IPS-15b (cell line): ENCODE measurements around the gene PTPRM.

Experiments used
- H3K27me3 ChIP-seq: one replicate; pipeline ENCODE4 v1.6.1; 2013; ENCODE audit warnings: low read length; ENCODE audit not compliant: control insufficient read depth, insufficient read depth
- H3K36me3 ChIP-seq: one replicate; pipeline ENCODE4 v1.6.1; 2013; ENCODE audit warnings: low read length; ENCODE audit not compliant: control insufficient read depth, insufficient read depth
- H3K4me1 ChIP-seq: one replicate; pipeline ENCODE4 v1.6.1; 2013; ENCODE audit warnings: mild to moderate bottlenecking, low read length; ENCODE audit not compliant: control insufficient read depth, insufficient read depth
- H3K4me3 ChIP-seq: one replicate; pipeline ENCODE4 v1.5.1; 2013; ENCODE audit warnings: low read depth, low read length
- H3K9ac ChIP-seq: one replicate; pipeline ENCODE4 v1.6.1; 2013; ENCODE audit warnings: low read depth, mild to moderate bottlenecking, low read length
- H3K9me3 ChIP-seq: one replicate; pipeline ENCODE4 v1.6.1; 2013; ENCODE audit warnings: mild to moderate bottlenecking, low read length; ENCODE audit not compliant: control insufficient read depth, insufficient read depth

PTPRM gene

GRCh38 chr18:8069708-8070107 is 502.6 kb downstream of the PTPRM start:
- Histone ChIP-seq H3K4me1 (peaks cover 9% of the 10 kb centered on the region), H3K36me3 (no peaks in the 10 kb centered on the region), H3K9me3 (no peaks in the 10 kb centered on the region), H3K4me3 (no peak overlapping the region), H3K9ac (no peak overlapping the region), H3K27me3 (no peaks in the 10 kb centered on the region)

- H3K9me3 ChIP-seq, result no peaks in the 10 kb centered on the region
- H3K4me1 ChIP-seq, result no peaks in the 10 kb centered on the region
- H3K36me3 ChIP-seq, result no peaks in the 10 kb centered on the region
- no peak overlapping the region for H3K9ac ChIP-seq
- no peak overlapping the region for H3K4me3 ChIP-seq
- H3K27me3 ChIP-seq, result no peaks in the 10 kb centered on the region
Measured at GRCh38 chr18:8073167-8073566, 506.1 kb downstream of the PTPRM start.

- no peak overlapping the region for H3K4me3 ChIP-seq
- peaks cover 13% of the 10 kb centered on the region for H3K4me1 ChIP-seq
- no peak overlapping the region for H3K9ac ChIP-seq
- no peaks in the 10 kb centered on the region for H3K9me3 ChIP-seq
- no peaks in the 10 kb centered on the region for H3K27me3 ChIP-seq
- no peaks in the 10 kb centered on the region for H3K36me3 ChIP-seq
Measured at GRCh38 chr18:8080092-8080491, 513.0 kb downstream of the PTPRM start.

GRCh38 chr18:8081267-8081666 is 514.2 kb downstream of the PTPRM start:
- H3K27me3 ChIP-seq, result no peaks in the 10 kb centered on the region
- H3K4me1 ChIP-seq, result peaks cover 13% of the 10 kb centered on the region
- H3K4me3 ChIP-seq, result no peak overlapping the region
- H3K36me3 ChIP-seq, result no peaks in the 10 kb centered on the region
- H3K9ac ChIP-seq, result no peak overlapping the region
- no peaks in the 10 kb centered on the region for H3K9me3 ChIP-seq

GRCh38 chr18:8081872-8082553 is 514.9 kb downstream of the PTPRM start:
- Histone ChIP-seq H3K9ac (no peak overlapping the region), H3K4me3 (no peak overlapping the region), H3K4me1 (peaks cover 13% of the 10 kb centered on the region), H3K27me3 (no peaks in the 10 kb centered on the region), H3K36me3 (no peaks in the 10 kb centered on the region), H3K9me3 (no peaks in the 10 kb centered on the region)

- no peaks in the 10 kb centered on the region for H3K36me3 ChIP-seq
- H3K27me3 ChIP-seq, result no peaks in the 10 kb centered on the region
- peaks cover 13% of the 10 kb centered on the region for H3K4me1 ChIP-seq
- no peaks in the 10 kb centered on the region for H3K9me3 ChIP-seq
- H3K9ac ChIP-seq, result no peak overlapping the region
- H3K4me3 ChIP-seq, result no peak overlapping the region
Measured at GRCh38 chr18:8084160-8084559, 517.0 kb downstream of the PTPRM start.

GRCh38 chr18:8088626-8089025 is 521.5 kb downstream of the PTPRM start:
- no peak overlapping the region for H3K9ac ChIP-seq
- no peaks in the 10 kb centered on the region for H3K9me3 ChIP-seq
- peaks cover 11% of the 10 kb centered on the region for H3K4me1 ChIP-seq
- no peaks in the 10 kb centered on the region for H3K27me3 ChIP-seq
- no peaks in the 10 kb centered on the region for H3K36me3 ChIP-seq
- H3K4me3 ChIP-seq, result no peak overlapping the region

GRCh38 chr18:8091035-8091434 is 523.9 kb downstream of the PTPRM start:
- Histone ChIP-seq H3K4me3 (no peak overlapping the region), H3K36me3 (no peaks in the 10 kb centered on the region), H3K9me3 (no peaks in the 10 kb centered on the region), H3K9ac (no peak overlapping the region), H3K27me3 (no peaks in the 10 kb centered on the region), H3K4me1 (no peaks in the 10 kb centered on the region)

- no peaks in the 10 kb centered on the region for H3K36me3 ChIP-seq
- H3K9me3 ChIP-seq, result no peaks in the 10 kb centered on the region
- H3K9ac ChIP-seq, result no peak overlapping the region
- H3K27me3 ChIP-seq, result no peaks in the 10 kb centered on the region
- H3K4me3 ChIP-seq, result no peak overlapping the region
- H3K4me1 ChIP-seq, result no peaks in the 10 kb centered on the region
Measured at GRCh38 chr18:8095947-8096570, 528.9 kb downstream of the PTPRM start.

- no peaks in the 10 kb centered on the region for H3K4me1 ChIP-seq
- no peaks in the 10 kb centered on the region for H3K27me3 ChIP-seq
- H3K36me3 ChIP-seq, result no peaks in the 10 kb centered on the region
- H3K4me3 ChIP-seq, result no peak overlapping the region
- H3K9me3 ChIP-seq, result no peaks in the 10 kb centered on the region
- no peak overlapping the region for H3K9ac ChIP-seq
Measured at GRCh38 chr18:8097399-8097798, 530.3 kb downstream of the PTPRM start.

GRCh38 chr18:8097927-8098326 is 530.8 kb downstream of the PTPRM start:
- Histone ChIP-seq H3K27me3 (no peaks in the 10 kb centered on the region), H3K4me3 (no peak overlapping the region), H3K4me1 (no peaks in the 10 kb centered on the region), H3K36me3 (no peaks in the 10 kb centered on the region), H3K9ac (no peak overlapping the region), H3K9me3 (no peaks in the 10 kb centered on the region)

GRCh38 chr18:8106603-8107002 is 539.5 kb downstream of the PTPRM start:
- H3K9ac ChIP-seq, result no peak overlapping the region
- no peaks in the 10 kb centered on the region for H3K27me3 ChIP-seq
- H3K4me3 ChIP-seq, result no peak overlapping the region
- no peaks in the 10 kb centered on the region for H3K4me1 ChIP-seq
- no peaks in the 10 kb centered on the region for H3K36me3 ChIP-seq
- H3K9me3 ChIP-seq, result no peaks in the 10 kb centered on the region
